IPS-18c (cell line): Measurements from ENCODE around the gene PDCD1.
"Not testable (repeated sequence)": the region's sequence is repeated elsewhere in the genome, so short reads cannot be mapped to it uniquely, and the experiment has no call there.

Experiments used
- H3K4me3 ChIP-seq: 2 replicates; pipeline ENCODE4 v1.7.0; 2013; ENCODE audit warnings: low read depth, mild to moderate bottlenecking, low read length, moderate library complexity; ENCODE audit not compliant: insufficient read depth
- H3K9me3 ChIP-seq: one replicate; pipeline ENCODE4 v1.6.1; 2013; ENCODE audit warnings: mild to moderate bottlenecking, low read length, moderate library complexity; ENCODE audit not compliant: control insufficient read depth, insufficient read depth

Gene PDCD1

GRCh38 chr2:241858206-241859016 lies at the start of gene PDCD1:
TSS of gene PDCD1 (minus strand) at chr2:241858894. CDS start at chr2:241858838, 56 bp downstream.
- Histone ChIP-seq H3K9me3 (no peaks in the 10 kb centered on the region), H3K4me3 (no peak within 1 kb of the TSS)

- H3K4me3 ChIP-seq, H3K9me3 ChIP-seq: not testable (repeated sequence)
These were observed 49.1 kb upstream of the PDCD1 start for GRCh38 chr2:241907831-241908230.

GRCh38 chr2:241906826-241907570 lies 48.3 kb upstream of the PDCD1 start:
- H3K4me3 ChIP-seq: no peak overlapping the region

GRCh38 chr2:241906378-241906770 lies 47.7 kb upstream of the PDCD1 start:
- not testable (repeated sequence) for H3K4me3 ChIP-seq, H3K9me3 ChIP-seq

More at GRCh38 chr2:241906826-241907570, 48.3 kb upstream of the PDCD1 start:
- H3K9me3 ChIP-seq: no peaks in the 10 kb centered on the region

GRCh38 chr2:241905716-241906377 lies 47.2 kb upstream of the PDCD1 start:
- no peaks in the 10 kb centered on the region for H3K9me3 ChIP-seq

GRCh38 chr2:241904791-241905710 lies 46.4 kb upstream of the PDCD1 start:
- Histone ChIP-seq H3K4me3 (no peak overlapping the region), H3K9me3 (no peaks in the 10 kb centered on the region)

More at GRCh38 chr2:241905716-241906377, 47.2 kb upstream of the PDCD1 start:
- H3K4me3 ChIP-seq: no peak overlapping the region

- H3K9me3 ChIP-seq: no peaks in the 10 kb centered on the region
- H3K4me3 ChIP-seq: no peak overlapping the region
These were observed 45.5 kb upstream of the PDCD1 start for GRCh38 chr2:241904011-241904718.

GRCh38 chr2:241903121-241904010 lies 44.7 kb upstream of the PDCD1 start:
- Histone ChIP-seq H3K9me3 (no peaks in the 10 kb centered on the region), H3K4me3 (no peak overlapping the region)

- no peaks in the 10 kb centered on the region for H3K9me3 ChIP-seq
- no peak overlapping the region for H3K4me3 ChIP-seq
These were observed 43.8 kb upstream of the PDCD1 start for GRCh38 chr2:241902357-241902991.

GRCh38 chr2:241901500-241902351 lies 43.0 kb upstream of the PDCD1 start:
- H3K4me3 ChIP-seq: no peak overlapping the region
- H3K9me3 ChIP-seq: no peaks in the 10 kb centered on the region

- H3K9me3 ChIP-seq: no peaks in the 10 kb centered on the region
- H3K4me3 ChIP-seq: no peak overlapping the region
These were observed 42.3 kb upstream of the PDCD1 start for GRCh38 chr2:241901018-241901380.

- no peaks in the 10 kb centered on the region for H3K9me3 ChIP-seq
These were observed 41.7 kb upstream of the PDCD1 start for GRCh38 chr2:241900251-241901017.

GRCh38 chr2:241898463-241899270 lies 40.0 kb upstream of the PDCD1 start:
- no peak overlapping the region for H3K4me3 ChIP-seq
- no peaks in the 10 kb centered on the region for H3K9me3 ChIP-seq

More at GRCh38 chr2:241900251-241901017, 41.7 kb upstream of the PDCD1 start:
- H3K4me3 ChIP-seq: no peak overlapping the region
